Retina (tissue), 1 donor: ENCODE data around the gene YPEL1.
"Not testable (repeated sequence)": the region's sequence is repeated elsewhere in the genome, so short reads cannot be mapped to it uniquely, and the experiment has no call there.

ENCODE experiments used
- DNase-seq: peaks from one replicate; pipeline ENCODE4 v3.0.0-alpha.2; 2016

YPEL1 gene

GRCh38 chr22:21753374-21754111, 17.9 kb upstream of the YPEL1 start:
- no peak for DNase-seq

GRCh38 chr22:21752276-21752675, 16.7 kb upstream of the YPEL1 start:
- DNase-seq, result no peak

GRCh38 chr22:21745948-21746347, 10.4 kb upstream of the YPEL1 start:
- DNase-seq, result no peak

- not testable (repeated sequence) for DNase-seq
Measured at GRCh38 chr22:21744917-21745316, 9.3 kb upstream of the YPEL1 start.

- no peak for DNase-seq
Measured at GRCh38 chr22:21741790-21742189, 6.2 kb upstream of the YPEL1 start.

GRCh38 chr22:21741059-21741458, 5.5 kb upstream of the YPEL1 start:
- no peak for DNase-seq

GRCh38 chr22:21739828-21740377, 4.3 kb upstream of the YPEL1 start:
- DNase-seq, result no peak

- DNase-seq, result no peak
Measured at GRCh38 chr22:21738966-21739365, 3.4 kb upstream of the YPEL1 start.

GRCh38 chr22:21738081-21738480, 2.5 kb upstream of the YPEL1 start:
- no peak for DNase-seq

GRCh38 chr22:21736948-21737347, 1.4 kb upstream of the YPEL1 start:
- DNase-seq, result no peak

GRCh38 chr22:21736084-21736642, 569 bp upstream of the YPEL1 start:
- peak; percentile 93 for DNase-seq

- DNase-seq, result peak; percentile 46
Measured at GRCh38 chr22:21734540-21735199, 924 bp downstream of the YPEL1 start.

- DNase-seq, result no peak
Measured at GRCh38 chr22:21731503-21731902, 4.1 kb downstream of the YPEL1 start.

GRCh38 chr22:21730535-21731308, 4.9 kb downstream of the YPEL1 start:
- DNase-seq, result no peak

- DNase-seq, result not testable (repeated sequence)
Measured at GRCh38 chr22:21729184-21729583, 6.4 kb downstream of the YPEL1 start.

- DNase-seq, result no peak
Measured at GRCh38 chr22:21728270-21728669, 7.3 kb downstream of the YPEL1 start.

GRCh38 chr22:21727768-21728167, 7.8 kb downstream of the YPEL1 start:
- no peak for DNase-seq

GRCh38 chr22:21727159-21727558, 8.4 kb downstream of the YPEL1 start:
- DNase-seq, result no peak

- DNase-seq, result peak; percentile 29
Measured at GRCh38 chr22:21726650-21727049, 8.9 kb downstream of the YPEL1 start.

- DNase-seq, result no peak
Measured at GRCh38 chr22:21725956-21726649, 9.5 kb downstream of the YPEL1 start.

GRCh38 chr22:21724496-21724895, 11.1 kb downstream of the YPEL1 start:
- not testable (repeated sequence) for DNase-seq

- not testable (repeated sequence) for DNase-seq
Measured at GRCh38 chr22:21721195-21721852, 14.3 kb downstream of the YPEL1 start.
